ENCODE measurements around the gene FLRT1. TPM values are rescaled to one million over a fixed set of nuclear protein-coding genes. Genes with fewer than 3 reads are reported as not detected.

FLRT1 gene
- total and polyA plus RNA-seq, 2 donors (not counting 1 experiment from before 2014, with no cell fraction given): 0.02 to 0.17 TPM

DNA sequence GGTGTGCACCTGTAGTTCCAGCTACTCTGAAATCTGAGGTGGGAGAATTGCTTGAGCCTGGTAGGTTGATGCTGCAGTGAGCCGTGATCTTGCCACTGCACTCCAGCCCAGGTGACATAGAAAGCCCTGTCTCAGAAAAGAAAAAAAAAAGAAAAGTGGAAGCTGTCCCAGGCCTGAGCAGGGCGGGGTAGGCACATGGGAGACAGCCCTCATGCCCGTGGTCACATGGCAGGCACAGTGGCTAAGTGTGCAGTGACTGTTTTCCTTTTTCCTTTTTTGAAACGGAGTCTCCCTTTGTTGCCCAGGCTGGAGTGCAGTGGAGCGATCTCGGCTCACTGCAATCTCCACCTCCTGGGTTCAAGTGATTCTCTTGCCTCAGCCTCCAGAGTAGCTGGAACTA is 41.7 kb upstream of the FLRT1 start:
- Histone ChIP-seq H3K79me2 (ENCODE audit: control insufficient read depth, insufficient read depth, low read length) (peaks cover 6% of the 10 kb centered on the region), H3K4me1 (ENCODE audit: control insufficient read depth, extremely low read depth, insufficient read depth, low read length) (no peaks in the 10 kb centered on the region), H3K36me3 (ENCODE audit: control insufficient read depth, insufficient read depth, low read length) (peaks cover 21% of the 10 kb centered on the region), H3K27ac (ENCODE audit: insufficient read depth, low read length) (no peak overlapping the region), H4K20me1 (ENCODE audit: control insufficient read depth, extremely low read depth, insufficient read depth, low read length) (no peaks in the 10 kb centered on the region), H3K9me3 (ENCODE audit: control insufficient read depth, insufficient read depth, low read depth, low read length) (no peaks in the 10 kb centered on the region), H3K4me2 (ENCODE audit: extremely low read depth, insufficient read depth, low read length) (no peak overlapping the region), H3K4me3 (replicated peaks in 1 of 4; ENCODE audit: control extremely low read depth in 1 of 4, insufficient read depth in 1 of 4, low read depth in 3 of 4, low read length in 4 of 4) (no peak overlapping the region), H3K9ac (ENCODE audit: insufficient read depth, low read length) (no peak overlapping the region), H3K27me3 (ENCODE audit: control insufficient read depth, insufficient read depth, low read length) (no peaks in the 10 kb centered on the region), H2AFZ (ENCODE audit: low read length) (no peak overlapping the region)
- TF ChIP-seq CTCF (conservative IDR thresholded peaks at IDR 0.05 in 1 of 2, IDR thresholded peaks at IDR 0.05 in 1 of 2; ENCODE audit: low read depth in 1 of 2, low read length in 2 of 2): no peak
- TF ChIP-seq EZH2 (IDR thresholded peaks at IDR 0.05; ENCODE audit: low read length, missing control alignments): no peak
- DNase-seq (ENCODE audit: low read depth in 2 of 2): no peak

DNA sequence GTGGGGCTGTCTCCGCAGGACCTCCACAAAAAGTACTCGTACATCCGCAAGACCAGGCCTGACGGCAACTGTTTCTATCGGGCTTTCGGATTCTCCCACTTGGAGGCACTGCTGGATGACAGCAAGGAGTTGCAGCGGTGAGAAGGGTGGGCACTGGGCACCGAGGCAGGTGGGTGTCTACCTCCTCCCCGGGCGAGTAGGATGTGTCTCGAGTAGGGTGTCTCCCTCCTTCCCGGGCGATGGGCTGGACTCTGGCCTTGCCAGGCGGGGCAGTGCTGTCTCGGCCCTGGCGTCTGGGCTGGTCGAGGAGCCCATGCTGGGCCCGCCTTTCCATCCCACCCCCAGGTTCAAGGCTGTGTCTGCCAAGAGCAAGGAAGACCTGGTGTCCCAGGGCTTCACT is 39.2 kb upstream of the FLRT1 start:
- Histone ChIP-seq H3K4me2 (ENCODE audit: extremely low read depth, insufficient read depth, low read length) (no peak overlapping the region), H3K4me3 (replicated peaks in 1 of 4; ENCODE audit: control extremely low read depth in 1 of 4, insufficient read depth in 1 of 4, low read depth in 3 of 4, low read length in 4 of 4) (no peak overlapping the region), H3K36me3 (ENCODE audit: control insufficient read depth, insufficient read depth, low read length) (peaks cover 15% of the 10 kb centered on the region), H2AFZ (ENCODE audit: low read length) (no peak overlapping the region), H3K27ac (ENCODE audit: insufficient read depth, low read length) (no peak overlapping the region), H4K20me1 (ENCODE audit: control insufficient read depth, extremely low read depth, insufficient read depth, low read length) (no peaks in the 10 kb centered on the region), H3K4me1 (ENCODE audit: control insufficient read depth, extremely low read depth, insufficient read depth, low read length) (peaks cover 2% of the 10 kb centered on the region), H3K9ac (ENCODE audit: insufficient read depth, low read length) (no peak overlapping the region), H3K27me3 (ENCODE audit: control insufficient read depth, insufficient read depth, low read length) (no peaks in the 10 kb centered on the region), H3K9me3 (ENCODE audit: control insufficient read depth, insufficient read depth, low read depth, low read length) (no peaks in the 10 kb centered on the region), H3K79me2 (ENCODE audit: control insufficient read depth, insufficient read depth, low read length) (peaks cover 2% of the 10 kb centered on the region)
- no peak for TF ChIP-seq CTCF (conservative IDR thresholded peaks at IDR 0.05 in 1 of 2, IDR thresholded peaks at IDR 0.05 in 1 of 2; ENCODE audit: low read depth in 1 of 2, low read length in 2 of 2)
- no peak for TF ChIP-seq EZH2 (IDR thresholded peaks at IDR 0.05; ENCODE audit: low read length, missing control alignments)
- DNase-seq (ENCODE audit: low read depth in 2 of 2): no peak

DNA sequence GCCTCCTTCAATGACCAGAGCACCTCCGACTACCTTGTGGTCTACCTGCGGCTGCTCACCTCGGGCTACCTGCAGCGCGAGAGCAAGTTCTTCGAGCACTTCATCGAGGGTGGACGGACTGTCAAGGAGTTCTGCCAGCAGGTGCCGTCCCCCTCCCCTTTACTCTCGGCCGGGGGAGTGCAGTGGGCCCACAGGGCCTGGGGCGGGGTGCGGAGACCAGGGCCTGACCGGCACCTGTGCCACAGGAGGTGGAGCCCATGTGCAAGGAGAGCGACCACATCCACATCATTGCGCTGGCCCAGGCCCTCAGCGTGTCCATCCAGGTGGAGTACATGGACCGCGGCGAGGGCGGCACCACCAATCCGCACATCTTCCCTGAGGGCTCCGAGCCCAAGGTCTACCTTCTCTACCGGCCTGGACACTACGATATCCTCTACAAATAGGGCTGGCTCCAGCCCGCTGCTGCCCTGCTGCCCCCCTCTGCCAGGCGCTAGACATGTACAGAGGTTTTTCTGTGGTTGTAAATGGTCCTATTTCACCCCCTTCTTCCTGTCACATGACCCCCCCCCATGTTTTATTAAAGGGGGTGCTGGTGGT is 38.5 kb upstream of the FLRT1 start:
- TF ChIP-seq EZH2 (IDR thresholded peaks at IDR 0.05; ENCODE audit: low read length, missing control alignments) (no peak), CTCF (conservative IDR thresholded peaks at IDR 0.05 in 1 of 2, IDR thresholded peaks at IDR 0.05 in 1 of 2; ENCODE audit: low read depth in 1 of 2, low read length in 2 of 2) (no peak)

More for the DNA sequence above, 38.5 kb upstream of the FLRT1 start:
- H3K27ac ChIP-seq (ENCODE audit: insufficient read depth, low read length): no peak overlapping the region
- peaks cover 2% of the 10 kb centered on the region for H3K4me1 ChIP-seq (ENCODE audit: control insufficient read depth, extremely low read depth, insufficient read depth, low read length)
- H3K9ac ChIP-seq (ENCODE audit: insufficient read depth, low read length): no peak overlapping the region
- no peak overlapping the region for H3K4me2 ChIP-seq (ENCODE audit: extremely low read depth, insufficient read depth, low read length)
- H3K36me3 ChIP-seq (ENCODE audit: control insufficient read depth, insufficient read depth, low read length): peaks cover 13% of the 10 kb centered on the region
- H2AFZ ChIP-seq (ENCODE audit: low read length): no peak overlapping the region
- no peaks in the 10 kb centered on the region for H4K20me1 ChIP-seq (ENCODE audit: control insufficient read depth, extremely low read depth, insufficient read depth, low read length)
- H3K9me3 ChIP-seq (ENCODE audit: control insufficient read depth, insufficient read depth, low read depth, low read length): no peaks in the 10 kb centered on the region
- H3K27me3 ChIP-seq (ENCODE audit: control insufficient read depth, insufficient read depth, low read length): no peaks in the 10 kb centered on the region
- H3K79me2 ChIP-seq (ENCODE audit: control insufficient read depth, insufficient read depth, low read length): no peaks in the 10 kb centered on the region
- H3K4me3 ChIP-seq (replicated peaks in 1 of 4; ENCODE audit: control extremely low read depth in 1 of 4, insufficient read depth in 1 of 4, low read depth in 3 of 4, low read length in 4 of 4): no peak overlapping the region
- no peak for DNase-seq (ENCODE audit: low read depth in 2 of 2)

Measured in fibroblast of lung (primary cell).